ENCODE results near the gene DNAJC5. TPM values are rescaled to one million over a fixed set of nuclear protein-coding genes. Genes with fewer than 3 reads are reported as not detected.

The DNAJC5 gene
- total and polyA plus RNA-seq, 2 of the 8 experiments (the other 6 are each of a cell fraction or from before 2014, with no cell fraction given) = 19.2 to 31.2 TPM

GRCh38 chr20:63968928-63969760 lies 74.2 kb downstream of the DNAJC5 start:
- POLR2A ChIA-PET (ENCODE audit: partially characterized antibody) = interaction anchor here (0.6 to 2.6 kb wide), 4 partner anchors 10 to 48 kb away, joined by 4 to 11 read pairs (median 6); partner anchors contain the start of gene UCKL1
- H3K4ac ChIP-seq (replicated peaks; ENCODE audit: insufficient read length, low read depth, low read length) = no peak overlapping the region
- no peak overlapping the region for H3K56ac ChIP-seq (replicated peaks; ENCODE audit: insufficient read length, low read depth, low read length)
- no peak overlapping the region for H2BK12ac ChIP-seq (ENCODE audit: low read depth, low read length)
- H3K23me2 ChIP-seq (ENCODE audit: low read depth, low read length) = peaks cover 12% of the 10 kb centered on the region; the same call in 1 of the 2 replicates
- peak overlapping the region; percentile 40 for H4K91ac ChIP-seq (replicated peaks; ENCODE audit: insufficient read length, low read length)
- peak in 1 of 2 experiments; percentile 76 for DNase-seq (ENCODE audit: low read depth in 1 of 2, low spot score in 2 of 2)
- no peak overlapping the region for H2AK5ac ChIP-seq (ENCODE audit: low read depth, low read length)
- H2AFZ ChIP-seq (ENCODE audit: low read length) = no peak overlapping the region
- H3K79me1 ChIP-seq (ENCODE audit: low read depth, low read length) = peaks cover 4% of the 10 kb centered on the region
- peaks cover 32 to 35% of the 10 kb centered on the region in 2 experiments for H3K9me3 ChIP-seq (ENCODE audit: insufficient read depth in 2 of 2, low read depth in 1 of 2, low read length in 1 of 2)
- 12% methylated on average over 13 of the region's 70 CpGs; no CpG with 5 or more reads in 1 of the 2 experiments for WGBS, 2 experiments (ENCODE audit: extremely low coverage in 1 of 2, insufficient coverage in 1 of 2, insufficient read length in 1 of 2, insufficient replicate concordance in 2 of 2, low coverage in 1 of 2, low lambda C conversion rate in 2 of 2, missing lambda C conversion rate in 1 of 2)
- H3K4me3 ChIP-seq (ENCODE audit: extremely low read depth in 1 of 4, insufficient read depth in 2 of 4, low read depth in 3 of 4, low read length in 4 of 4) = peak overlapping the region; percentile 45 to 73 (median 56)
- H2BK120ac ChIP-seq (replicated peaks; ENCODE audit: low read depth, low read length) = no peak overlapping the region
- peaks cover 0 to 13% (median 6%) of the 10 kb centered on the region in 4 experiments; a peak in 6 of 7 replicates for H3K4me1 ChIP-seq (replicated peaks in 1 of 4; ENCODE audit: control insufficient read depth in 3 of 4, insufficient read depth in 4 of 4, low read length in 3 of 4)
- no peak overlapping the region for H2BK20ac ChIP-seq (ENCODE audit: low read length)
- no peak overlapping the region for H2BK15ac ChIP-seq (ENCODE audit: low read length)
- peak overlapping the region; percentile 71 for H4K8ac ChIP-seq (ENCODE audit: extremely low read depth, insufficient read depth, low read length)
- CTCF ChIA-PET (ENCODE audit: partially characterized antibody) = interaction anchor here (1.4 kb wide), 1 partner anchor 35 kb away, joined by 4 read pairs; no protein-coding TSS in a partner anchor
- peaks cover 8 to 30% (median 22%) of the 10 kb centered on the region in 4 experiments for H3K36me3 ChIP-seq (ENCODE audit: control insufficient read depth in 2 of 4, insufficient read depth in 4 of 4, low read length in 3 of 4)
- FAIRE-seq = no peak
- H3K23ac ChIP-seq (ENCODE audit: insufficient read length) = no peak overlapping the region
- H4K20me1 ChIP-seq (replicated peaks in 1 of 2; ENCODE audit: control insufficient read depth in 1 of 2, insufficient read depth in 2 of 2, low read length in 2 of 2) = peaks cover 0 to 8% of the 10 kb centered on the region in 2 experiments
- peak overlapping the region in 3 of 4 experiments; percentile 60 to 87 (median 65); a peak in 5 of 7 replicates for H3K9ac ChIP-seq (replicated peaks in 1 of 4; ENCODE audit: extremely low read depth in 1 of 4, low read depth in 3 of 4, low read length in 3 of 4)
- H3K18ac ChIP-seq (ENCODE audit: extremely low read depth, low read length) = peak overlapping the region; percentile 48
- H3K27ac ChIP-seq (ENCODE audit: low read depth, low read length) = no peak overlapping the region; the same call in 1 of the 2 replicates
- peak overlapping the region; percentile 75 to 76 for H3K4me2 ChIP-seq (ENCODE audit: insufficient read depth in 1 of 2, low read depth in 2 of 2, low read length in 2 of 2)
- H3K14ac ChIP-seq (ENCODE audit: insufficient read length) = no peak overlapping the region
- no peak overlapping the region for H2BK5ac ChIP-seq (ENCODE audit: low read depth, low read length)
- peaks cover 0 to 6% (median 2%) of the 10 kb centered on the region in 4 experiments; a peak in 2 of 7 replicates for H3K27me3 ChIP-seq (replicated peaks in 1 of 4; ENCODE audit: control insufficient read depth in 3 of 4, extremely low read depth in 1 of 4, insufficient read depth in 3 of 4, low read length in 3 of 4)
- H3K79me2 ChIP-seq (ENCODE audit: control insufficient read depth in 1 of 2, insufficient read depth in 2 of 2, low read length in 2 of 2) = no peaks in the 10 kb centered on the region; a peak in 1 of 4 replicates
- H4K5ac ChIP-seq (ENCODE audit: insufficient read length, low read depth, low read length) = peak overlapping the region; percentile 55
- TF ChIP-seq GABPA (IDR thresholded peaks at IDR 0.05; ENCODE audit: borderline replicate concordance, insufficient read depth, low read length) (no peak), POLR2AphosphoS5 (IDR thresholded peaks at IDR 0.05; ENCODE audit: low read depth, low read length) (no peak), PHF8 (conservative IDR thresholded peaks at IDR 0.05; ENCODE audit: low read depth, low read length) (peak; percentile 31; the same call in 1 of the 2 replicates), JUND (IDR thresholded peaks at IDR 0.05; ENCODE audit: low read length) (peak; percentile 52; the same call in 1 of the 2 replicates), SP2 (IDR thresholded peaks at IDR 0.05; ENCODE audit: low read length) (no peak), YY1 (IDR thresholded peaks at IDR 0.05; ENCODE audit: low read depth, low read length) (peak; percentile 42; the same call in 1 of the 2 replicates), KDM4A (IDR thresholded peaks at IDR 0.05; ENCODE audit: low read depth, low read length, severe bottlenecking) (peak; percentile 22), E2F6 (IDR thresholded peaks at IDR 0.05) (no peak), HDAC2 (IDR thresholded peaks at IDR 0.05; ENCODE audit: borderline replicate concordance in 1 of 2, low read depth in 2 of 2, low read length in 2 of 2) (peak in 1 of 2 experiments; percentile 29; a peak in 1 of 4 replicates), MAFK (IDR thresholded peaks at IDR 0.05; ENCODE audit: low read depth, low read length) (no peak)

Data from H1 (cell line).